HL-60 (cell line): ENCODE data around the gene PAX5.

ENCODE experiments used
- DNase-seq, 2 experiments: peaks; one replicate each; pipeline ENCODE4 v3.0.0-alpha.2; 2010 to 2020; ENCODE audit warnings: low read depth in 1 of 2, low spot score in 1 of 2
- H3K27ac ChIP-seq: fragments of 250-450 bp; sonication (Bioruptor Pico); replicated peaks from 2 replicates; pipeline ENCODE4 v1.5.1; 2020; ENCODE audit warnings: mild to moderate bottlenecking, moderate library complexity
- H3K27me3 ChIP-seq: fragments of 250-450 bp; sonication (Bioruptor Pico); 2 replicates; pipeline ENCODE4 v1.5.1; 2021; ENCODE audit warnings: mild to moderate bottlenecking, moderate library complexity; ENCODE audit not compliant: insufficient read depth, poor library complexity, severe bottlenecking
- H3K4me3 ChIP-seq: replicated peaks from 2 replicates; pipeline ENCODE4 v1.5.1; 2011; ENCODE audit warnings: mild to moderate bottlenecking, control low read depth, low read length; ENCODE audit not compliant: insufficient read depth
- CTCF ChIP-seq: IDR thresholded peaks from one replicate; pipeline ENCODE4 v1.5.1; 2011; ENCODE audit warnings: low read length, control low read depth, inconsistent platforms; ENCODE audit not compliant: insufficient read depth
- GABPA ChIP-seq: IDR thresholded peaks from 2 replicates; pipeline ENCODE4 v1.6.1; 2012; ENCODE audit warnings: low read depth
- POLR2AphosphoS5 ChIP-seq: IDR thresholded peaks from 2 replicates; pipeline ENCODE4 v1.6.1; 2012; ENCODE audit warnings: low read depth
- REST ChIP-seq: IDR thresholded peaks from 2 replicates; pipeline ENCODE4 v1.6.1; 2012; ENCODE audit warnings: low read depth; ENCODE audit not compliant: insufficient replicate concordance
- SPI1 ChIP-seq: IDR thresholded peaks from 2 replicates; pipeline ENCODE4 v1.6.1; 2012; ENCODE audit warnings: low read depth, mild to moderate bottlenecking, borderline replicate concordance

Gene PAX5

GRCh38 chr9:36937951-36938350 is 96.1 kb downstream of the PAX5 start:
- no peak for TF ChIP-seq GABPA
- TF ChIP-seq SPI1: no peak
- no peak for TF ChIP-seq CTCF
- no peak for TF ChIP-seq POLR2AphosphoS5
- no peak for TF ChIP-seq REST
- Histone ChIP-seq H3K27ac (no peak overlapping the region), H3K27me3 (peaks cover 13% of the 10 kb centered on the region), H3K4me3 (no peak overlapping the region)
- DNase-seq: no peak

GRCh38 chr9:36937346-36937745 is 96.7 kb downstream of the PAX5 start:
- TF ChIP-seq POLR2AphosphoS5: no peak
- TF ChIP-seq CTCF: no peak
- no peak for TF ChIP-seq GABPA
- TF ChIP-seq REST: no peak
- TF ChIP-seq SPI1: no peak
- no peak for DNase-seq
- peaks cover 13% of the 10 kb centered on the region for H3K27me3 ChIP-seq
- no peak overlapping the region for H3K4me3 ChIP-seq
- H3K27ac ChIP-seq: no peak overlapping the region

GRCh38 chr9:36936498-36936831 is 97.6 kb downstream of the PAX5 start:
- no peak overlapping the region for H3K4me3 ChIP-seq
- TF ChIP-seq REST (no peak), GABPA (no peak), POLR2AphosphoS5 (no peak), CTCF (no peak), SPI1 (no peak)
- DNase-seq: no peak
- H3K27ac ChIP-seq: no peak overlapping the region
- peaks cover 13% of the 10 kb centered on the region for H3K27me3 ChIP-seq
